ENCODE data around the gene MACROD1. TPM values are rescaled to one million over a fixed set of nuclear protein-coding genes. Genes with fewer than 3 reads are reported as not detected.

MACROD1 gene
- total RNA-seq, 1 experiment from 2014 or later, result 36.9 TPM

GRCh38 chr11:63974259-63975143, 191.4 kb downstream of the MACROD1 start, which contains the start of gene COX8A (continued):
- TF ChIP-seq FOXJ3 (CRISPR knock-in tag; IDR thresholded peaks at IDR 0.05; ENCODE audit: borderline replicate concordance) (no peak), ZNF263 (CRISPR knock-in tag; IDR thresholded peaks at IDR 0.05; ENCODE audit: low read depth) (no peak), ERG (CRISPR knock-in tag; IDR thresholded peaks at IDR 0.05) (no peak), ATF3 (CRISPR knock-in tag; conservative IDR thresholded peaks at IDR 0.05) (no peak), JUN (CRISPR knock-in tag; IDR thresholded peaks at IDR 0.05) (0 out of 2 replicates have a peak, but pooled peaks have one; percentile 17), NFE2L1 (CRISPR knock-in tag; IDR thresholded peaks at IDR 0.05) (peak; percentile 28; the same call in 1 of the 2 replicates), NFATC4 (CRISPR knock-in tag; IDR thresholded peaks at IDR 0.05) (no peak), ZNF121 (CRISPR knock-in tag; IDR thresholded peaks at IDR 0.05) (peak; percentile 86), ZNF671 (CRISPR knock-in tag; IDR thresholded peaks at IDR 0.05) (no peak), CREM (CRISPR knock-in tag; IDR thresholded peaks at IDR 0.05) (peak; percentile 93), AFF4 (CRISPR knock-in tag; IDR thresholded peaks at IDR 0.05; ENCODE audit: borderline replicate concordance) (no peak), GRHL2 (CRISPR knock-in tag; IDR thresholded peaks at IDR 0.05; ENCODE audit: insufficient replicate concordance, severe bottlenecking) (no peak), ZNF232 (CRISPR knock-in tag; IDR thresholded peaks at IDR 0.05) (peak; percentile 61; the same call in 1 of the 2 replicates), E2F1 (CRISPR knock-in tag; IDR thresholded peaks at IDR 0.05) (peak; percentile 70; the same call in 1 of the 2 replicates), ZNF281 (CRISPR knock-in tag; IDR thresholded peaks at IDR 0.05) (0 out of 2 replicates have a peak, but pooled peaks have one; percentile 40), HMGA2 (CRISPR knock-in tag; IDR thresholded peaks at IDR 0.05) (no peak), ZNF138 (CRISPR knock-in tag; conservative IDR thresholded peaks at IDR 0.05) (no peak), PRDM15 (CRISPR knock-in tag; IDR thresholded peaks at IDR 0.05) (peak; percentile 63; the same call in 1 of the 2 replicates), MYBL2 (CRISPR knock-in tag; IDR thresholded peaks at IDR 0.05) (peak; percentile 96), MAX (CRISPR knock-in tag; IDR thresholded peaks at IDR 0.05) (peak; percentile 80), ETV6 (CRISPR knock-in tag; IDR thresholded peaks at IDR 0.05) (peak; percentile 88; the same call in 1 of the 2 replicates), OVOL2 (CRISPR knock-in tag; IDR thresholded peaks at IDR 0.05; ENCODE audit: borderline replicate concordance) (no peak), SP1 (CRISPR knock-in tag; conservative IDR thresholded peaks at IDR 0.05) (peak; percentile 92), NR2C2 (CRISPR knock-in tag; IDR thresholded peaks at IDR 0.05) (no peak), IRF1 (CRISPR knock-in tag; IDR thresholded peaks at IDR 0.05) (no peak)

Measured in WTC11 (cell line).